ENCODE data around the gene SUCLG2.

DNA sequence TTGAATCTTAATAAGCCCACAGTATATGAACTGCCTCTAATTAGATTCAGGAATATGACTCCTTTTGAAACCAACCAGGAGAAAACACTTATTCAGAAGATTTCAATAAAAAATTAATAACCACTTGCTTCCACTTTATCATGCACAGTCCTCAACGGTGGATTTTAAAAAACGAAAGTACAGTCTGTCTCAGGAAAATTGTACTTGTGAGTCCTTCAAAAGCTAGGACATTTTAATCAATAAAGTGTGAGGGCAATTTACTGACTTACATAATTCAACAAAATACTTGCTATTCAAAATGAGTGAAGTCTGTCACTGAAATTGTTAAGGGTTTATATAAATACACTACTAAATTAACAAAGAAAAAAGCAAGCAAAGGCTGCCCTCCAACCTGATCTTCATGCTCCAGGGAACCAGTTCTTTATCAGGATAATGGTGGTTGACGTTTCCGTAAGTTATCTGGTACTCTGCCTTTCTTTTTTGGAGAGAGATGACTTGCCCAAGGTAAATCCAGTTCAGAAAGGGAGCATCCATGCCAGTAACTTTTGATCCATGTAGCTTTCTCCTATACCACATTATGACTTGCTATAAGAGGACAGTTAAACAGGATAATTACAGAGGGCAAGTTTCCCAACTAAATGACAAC, 17.0 kb downstream of the SUCLG2 start:
- TF ChIP-seq POLR2A (IDR thresholded peaks at IDR 0.05): no peak
- TF ChIP-seq, protein P1, sequence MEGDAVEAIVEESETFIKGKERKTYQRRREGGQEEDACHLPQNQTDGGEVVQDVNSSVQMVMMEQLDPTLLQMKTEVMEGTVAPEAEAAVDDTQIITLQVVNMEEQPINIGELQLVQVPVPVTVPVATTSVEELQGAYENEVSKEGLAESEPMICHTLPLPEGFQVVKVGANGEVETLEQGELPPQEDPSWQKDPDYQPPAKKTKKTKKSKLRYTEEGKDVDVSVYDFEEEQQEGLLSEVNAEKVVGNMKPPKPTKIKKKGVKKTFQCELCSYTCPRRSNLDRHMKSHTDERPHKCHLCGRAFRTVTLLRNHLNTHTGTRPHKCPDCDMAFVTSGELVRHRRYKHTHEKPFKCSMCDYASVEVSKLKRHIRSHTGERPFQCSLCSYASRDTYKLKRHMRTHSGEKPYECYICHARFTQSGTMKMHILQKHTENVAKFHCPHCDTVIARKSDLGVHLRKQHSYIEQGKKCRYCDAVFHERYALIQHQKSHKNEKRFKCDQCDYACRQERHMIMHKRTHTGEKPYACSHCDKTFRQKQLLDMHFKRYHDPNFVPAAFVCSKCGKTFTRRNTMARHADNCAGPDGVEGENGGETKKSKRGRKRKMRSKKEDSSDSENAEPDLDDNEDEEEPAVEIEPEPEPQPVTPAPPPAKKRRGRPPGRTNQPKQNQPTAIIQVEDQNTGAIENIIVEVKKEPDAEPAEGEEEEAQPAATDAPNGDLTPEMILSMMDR (IDR thresholded peaks at IDR 0.05): no peak
